ENCODE measurements around the gene FGF8. TPM values are rescaled to one million over a fixed set of nuclear protein-coding genes. Genes with fewer than 3 reads are reported as not detected.

Gene FGF8
- total RNA-seq, 1 donor from 2014 or later, result 0.35 TPM

GRCh38 chr10:101782811-101783735, 7.2 kb upstream of the FGF8 start, which contains the start of gene NPM3:
Gene NPM3, minus strand, starts transcription at chr10:101783446. Its CDS starts 56 bp downstream, at chr10:101783390.
- DNase-seq (ENCODE audit: low read depth), result peak; percentile 82

GRCh38 chr10:101781984-101782810, 6.3 kb upstream of the FGF8 start:
- no peak for DNase-seq (ENCODE audit: low read depth)

GRCh38 chr10:101781655-101781983, 5.7 kb upstream of the FGF8 start:
- DNase-seq (ENCODE audit: low read depth), result no peak

GRCh38 chr10:101780818-101781654, 5.1 kb upstream of the FGF8 start:
- peak; percentile 70 for DNase-seq (ENCODE audit: low read depth)

GRCh38 chr10:101780187-101780817, 4.4 kb upstream of the FGF8 start:
- DNase-seq (ENCODE audit: low read depth), result no peak

GRCh38 chr10:101779544-101780186, 3.8 kb upstream of the FGF8 start:
- DNase-seq (ENCODE audit: low read depth), result no peak

GRCh38 chr10:101778781-101779543, 3.0 kb upstream of the FGF8 start:
- no peak for DNase-seq (ENCODE audit: low read depth)

- DNase-seq (ENCODE audit: low read depth), result no peak
These were observed 2.4 kb upstream of the FGF8 start for GRCh38 chr10:101778151-101778780.

GRCh38 chr10:101777619-101778145, 1.8 kb upstream of the FGF8 start:
- no peak for DNase-seq (ENCODE audit: low read depth)

- DNase-seq (ENCODE audit: low read depth), result no peak
These were observed 375 bp upstream of the FGF8 start for GRCh38 chr10:101776161-101776817.

- no peak for DNase-seq (ENCODE audit: low read depth)
These were observed 1.2 kb downstream of the FGF8 start for GRCh38 chr10:101774589-101775272.

GRCh38 chr10:101773923-101774588, 1.9 kb downstream of the FGF8 start:
- no peak for DNase-seq (ENCODE audit: low read depth)

GRCh38 chr10:101772895-101773761, 2.8 kb downstream of the FGF8 start:
- no peak for DNase-seq (ENCODE audit: low read depth)

- DNase-seq (ENCODE audit: low read depth), result no peak
These were observed 3.7 kb downstream of the FGF8 start for GRCh38 chr10:101772017-101772894.

GRCh38 chr10:101771380-101771779, 4.5 kb downstream of the FGF8 start:
- no peak for DNase-seq (ENCODE audit: low read depth)

Data from myocyte (in vitro differentiated cells).